ENCODE data around the gene SDR39U1.

GRCh38 chr14:24398293-24398652, 44.3 kb downstream of the SDR39U1 start:
- TF ChIP-seq CTCF (IDR thresholded peaks at IDR 0.05) (no peak), POLR2A (IDR thresholded peaks at IDR 0.05) (no peak)

All from thyroid gland (tissue), 4 donors.